OCI-LY7 (cell line): ENCODE results near the gene MEMO1.

Experiments used
- EZH2phosphoT487 ChIP-seq: fragments of 200-600 bp; sonication (generic); IDR thresholded peaks from 2 replicates; pipeline ENCODE4 v1.6.1; 2018; ENCODE audit warnings: low read depth, borderline replicate concordance, mild to moderate bottlenecking, mixed run types, antibody characterized with exemption, low read length, moderate library complexity, mixed read lengths
- TF ChIP-seq, protein P1 (sequence below): fragments of 200-600 bp; sonication (generic); conservative IDR thresholded peaks from 2 replicates; pipeline ENCODE4 v1.5.1; 2014; ENCODE audit warnings: mild to moderate bottlenecking, antibody characterized with exemption, low read length, moderate library complexity, mixed read lengths

DNA sequence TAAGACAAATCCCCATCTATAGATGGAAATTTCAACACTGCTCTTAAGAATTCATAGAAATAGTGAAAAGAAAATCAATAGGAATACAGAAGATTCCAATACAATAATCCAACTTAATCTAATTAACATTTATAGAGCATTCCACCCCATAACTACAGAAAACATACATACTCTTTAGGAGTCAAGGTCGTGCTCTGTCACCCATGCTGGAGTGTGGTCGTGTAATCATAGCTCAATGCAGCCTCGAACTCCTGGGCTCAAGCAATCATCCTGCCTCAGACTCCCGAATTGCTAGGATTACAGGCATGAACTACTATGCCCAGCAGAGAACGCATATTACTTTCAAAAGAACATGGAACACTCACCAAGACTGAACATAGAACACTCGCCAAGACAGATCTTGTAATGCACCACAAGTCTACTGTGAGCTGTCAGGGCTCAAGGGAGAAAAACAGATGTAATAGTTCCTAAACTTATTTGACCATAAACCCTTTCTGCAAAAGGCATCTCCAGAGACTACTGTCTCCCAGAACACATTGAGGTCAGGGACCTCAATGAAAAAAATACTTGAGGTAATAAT is 14.1 kb downstream of the MEMO1 start:
- TF ChIP-seq, protein P1, sequence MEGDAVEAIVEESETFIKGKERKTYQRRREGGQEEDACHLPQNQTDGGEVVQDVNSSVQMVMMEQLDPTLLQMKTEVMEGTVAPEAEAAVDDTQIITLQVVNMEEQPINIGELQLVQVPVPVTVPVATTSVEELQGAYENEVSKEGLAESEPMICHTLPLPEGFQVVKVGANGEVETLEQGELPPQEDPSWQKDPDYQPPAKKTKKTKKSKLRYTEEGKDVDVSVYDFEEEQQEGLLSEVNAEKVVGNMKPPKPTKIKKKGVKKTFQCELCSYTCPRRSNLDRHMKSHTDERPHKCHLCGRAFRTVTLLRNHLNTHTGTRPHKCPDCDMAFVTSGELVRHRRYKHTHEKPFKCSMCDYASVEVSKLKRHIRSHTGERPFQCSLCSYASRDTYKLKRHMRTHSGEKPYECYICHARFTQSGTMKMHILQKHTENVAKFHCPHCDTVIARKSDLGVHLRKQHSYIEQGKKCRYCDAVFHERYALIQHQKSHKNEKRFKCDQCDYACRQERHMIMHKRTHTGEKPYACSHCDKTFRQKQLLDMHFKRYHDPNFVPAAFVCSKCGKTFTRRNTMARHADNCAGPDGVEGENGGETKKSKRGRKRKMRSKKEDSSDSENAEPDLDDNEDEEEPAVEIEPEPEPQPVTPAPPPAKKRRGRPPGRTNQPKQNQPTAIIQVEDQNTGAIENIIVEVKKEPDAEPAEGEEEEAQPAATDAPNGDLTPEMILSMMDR, result no peak
- no peak for TF ChIP-seq EZH2phosphoT487
